ENCODE data around the gene PRDM11. TPM values are rescaled to one million over a fixed set of nuclear protein-coding genes. Genes with fewer than 3 reads are reported as not detected.

Gene PRDM11
- total RNA-seq, 1 donor from 2014 or later: 4.6 TPM

GRCh38 chr11:45259592-45259991 lies 113.2 kb downstream of the PRDM11 start:
- TF ChIP-seq CTCF (conservative IDR thresholded peaks at IDR 0.05; ENCODE audit: low read depth, low read length): no peak
- peak; percentile 87 for DNase-seq (ENCODE audit: low read depth)
- H3K4me3 ChIP-seq (ENCODE audit: low read depth, low read length): no peak overlapping the region

- no peak for DNase-seq (ENCODE audit: low read depth)
- TF ChIP-seq CTCF (conservative IDR thresholded peaks at IDR 0.05; ENCODE audit: low read depth, low read length): no peak
- no peak overlapping the region for H3K4me3 ChIP-seq (ENCODE audit: low read depth, low read length)
Observed at GRCh38 chr11:45260071-45260470, 113.6 kb downstream of the PRDM11 start.

GRCh38 chr11:45262900-45263299 lies 116.5 kb downstream of the PRDM11 start:
- no peak for DNase-seq (ENCODE audit: low read depth)
- no peak for TF ChIP-seq CTCF (conservative IDR thresholded peaks at IDR 0.05; ENCODE audit: low read depth, low read length)

GRCh38 chr11:45263773-45264172 lies 117.3 kb downstream of the PRDM11 start:
- DNase-seq (ENCODE audit: low read depth): no peak
- H3K4me3 ChIP-seq (ENCODE audit: low read depth, low read length): no peak overlapping the region
- no peak for TF ChIP-seq CTCF (conservative IDR thresholded peaks at IDR 0.05; ENCODE audit: low read depth, low read length)

More at GRCh38 chr11:45262900-45263299, 116.5 kb downstream of the PRDM11 start:
- no peak overlapping the region for H3K4me3 ChIP-seq (ENCODE audit: low read depth, low read length)

- peak; percentile 93 for DNase-seq (ENCODE audit: low read depth)
- no peak overlapping the region for H3K4me3 ChIP-seq (ENCODE audit: low read depth, low read length)
- no peak for TF ChIP-seq CTCF (conservative IDR thresholded peaks at IDR 0.05; ENCODE audit: low read depth, low read length)
Observed at GRCh38 chr11:45264839-45265515, 118.5 kb downstream of the PRDM11 start.

- DNase-seq (ENCODE audit: low read depth): no peak
- H3K4me3 ChIP-seq (ENCODE audit: low read depth, low read length): no peak overlapping the region
- TF ChIP-seq CTCF (conservative IDR thresholded peaks at IDR 0.05; ENCODE audit: low read depth, low read length): no peak
Observed at GRCh38 chr11:45265969-45266675, 119.7 kb downstream of the PRDM11 start.

- no peak overlapping the region for H3K4me3 ChIP-seq (ENCODE audit: low read depth, low read length)
- DNase-seq (ENCODE audit: low read depth): no peak
- no peak for TF ChIP-seq CTCF (conservative IDR thresholded peaks at IDR 0.05; ENCODE audit: low read depth, low read length)
Observed at GRCh38 chr11:45266676-45267020, 120.2 kb downstream of the PRDM11 start.
